GM19240 (cell line): ENCODE results near the gene CLEC2D.
A peak's percentile ranks its signal among the peaks of the same experiment; 100 is the strongest.
"Not testable (repeated sequence)": the region's sequence is repeated elsewhere in the genome, so short reads cannot be mapped to it uniquely, and the experiment has no call there.

ENCODE experiments used
- DNase-seq: peaks from one replicate; pipeline ENCODE4 v3.0.0; 2011; ENCODE audit warnings: low spot score; ENCODE audit not compliant: insufficient read length

CLEC2D gene

DNA sequence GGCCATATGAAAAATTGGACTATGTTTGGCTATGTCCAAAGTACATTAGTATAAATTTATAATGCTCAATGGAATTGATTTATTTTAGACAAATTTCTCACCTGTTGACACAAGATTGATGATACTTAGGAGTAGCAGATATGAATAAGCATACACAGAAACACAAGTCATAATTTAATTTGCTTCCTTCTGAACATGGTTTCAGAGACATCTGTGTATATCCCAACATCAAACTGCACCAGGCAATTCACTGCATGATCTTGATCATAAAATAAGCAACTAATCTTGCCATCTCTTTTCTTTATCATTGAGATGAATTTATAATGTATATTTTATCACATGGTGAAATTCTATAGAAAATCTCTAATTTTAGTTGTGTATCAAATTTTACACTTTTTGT is 59.6 kb downstream of the CLEC2D start:
- no peak for DNase-seq

DNA sequence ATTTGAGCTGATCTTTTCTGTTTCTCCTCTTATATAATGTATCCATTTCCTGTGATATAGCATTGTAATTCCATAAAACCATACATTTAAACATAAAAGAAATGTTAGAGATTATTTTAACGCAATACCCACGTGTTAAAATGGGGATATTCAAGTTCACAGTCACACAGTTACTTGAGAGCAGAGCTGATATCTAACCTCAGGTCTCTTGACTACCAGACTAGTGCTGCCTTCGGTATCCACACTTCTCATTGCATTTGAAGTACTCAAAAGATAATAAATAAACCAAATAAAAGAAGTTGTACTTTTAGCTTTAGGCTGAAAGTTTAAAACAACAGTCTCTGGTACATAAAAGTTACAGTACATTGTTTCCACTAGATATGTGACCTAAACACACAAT is 60.5 kb downstream of the CLEC2D start:
- DNase-seq: no peak

DNA sequence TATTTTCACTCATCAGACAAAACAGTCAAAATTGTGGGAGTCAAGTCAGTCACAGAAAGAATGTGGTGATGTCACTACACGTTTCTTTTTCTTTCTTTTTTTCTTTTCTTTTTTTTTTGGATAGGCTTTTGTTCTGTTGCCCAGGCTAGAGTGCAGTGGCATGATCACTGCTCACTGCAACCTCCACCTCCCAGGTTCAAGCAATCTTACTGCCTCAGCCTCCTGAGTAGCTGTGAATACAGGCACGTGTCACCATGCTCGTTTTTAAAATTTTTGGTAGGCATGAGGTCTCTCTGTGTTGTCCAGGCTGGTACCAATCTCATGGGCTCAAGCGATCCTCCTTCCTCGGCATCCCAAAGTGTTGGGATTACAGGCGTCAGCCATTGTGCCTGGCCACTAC is 61.1 kb downstream of the CLEC2D start:
- no peak for DNase-seq

DNA sequence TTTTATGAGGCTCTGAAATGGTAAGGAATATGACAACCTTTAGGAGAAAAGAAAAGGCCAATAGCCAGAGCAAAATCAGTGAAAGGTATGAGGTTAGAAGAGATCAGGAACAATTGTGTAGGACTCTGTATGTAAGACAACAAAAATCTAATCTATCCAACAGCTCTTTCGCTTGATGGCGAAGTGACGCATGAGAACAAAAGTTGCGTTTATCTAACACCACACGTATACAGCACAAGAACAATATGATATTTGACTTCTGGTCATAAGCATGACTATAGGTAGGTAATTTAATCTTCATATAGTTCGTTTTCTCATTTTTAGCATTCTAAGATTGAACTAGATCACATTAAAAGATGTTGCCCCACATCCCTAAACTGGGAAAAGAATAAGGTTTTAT is 61.9 kb downstream of the CLEC2D start:
- DNase-seq: no peak

DNA sequence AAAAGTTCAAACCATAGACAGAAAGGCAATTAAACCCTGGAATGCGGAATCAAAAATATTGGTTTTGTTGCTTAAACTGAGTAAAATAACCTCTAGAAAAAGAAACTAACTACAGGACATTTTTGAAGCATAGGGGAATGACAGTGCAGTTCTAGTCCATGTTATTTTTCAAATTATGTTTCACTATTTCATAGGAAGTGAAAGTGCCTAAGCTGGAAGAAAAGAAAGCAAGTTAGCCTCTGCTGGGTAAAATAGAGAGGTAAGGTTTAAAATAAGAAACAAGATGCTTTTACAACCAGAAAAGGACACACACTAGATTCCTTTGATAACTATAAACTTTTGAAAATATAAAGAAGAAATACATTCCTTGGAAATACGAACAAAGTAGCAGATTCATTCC is 62.3 kb downstream of the CLEC2D start:
- no peak for DNase-seq

DNA sequence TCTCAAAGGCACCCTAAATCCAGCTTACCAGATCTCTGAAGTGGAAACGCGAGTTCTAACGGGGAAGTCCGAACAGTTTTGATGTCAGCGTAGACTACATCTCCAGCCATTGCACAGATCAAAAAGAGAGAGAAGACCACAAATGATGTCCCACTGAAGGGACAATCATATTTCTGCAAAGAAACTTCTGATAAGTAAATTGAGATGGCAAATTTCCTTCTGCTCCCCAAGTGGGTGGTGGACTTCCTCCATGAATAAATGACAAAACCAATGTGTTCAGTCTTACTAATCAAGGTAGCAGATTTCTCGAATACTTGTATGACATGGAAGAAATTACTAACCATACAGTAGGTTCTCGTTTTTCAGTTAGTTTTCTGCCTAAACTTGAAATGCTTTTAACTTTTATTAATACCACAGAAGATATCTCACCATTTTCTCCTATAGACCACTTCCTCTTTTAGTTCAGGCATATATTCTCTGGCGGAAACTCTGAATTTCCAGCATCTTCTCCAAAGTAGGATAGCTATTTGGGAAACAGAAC is 63.5 kb downstream of the CLEC2D start, which contains the start of gene CLECL1:
TSS of gene CLECL1 (minus strand) at position 177 of the 541 bp plus-strand sequence.
- DNase-seq: no peak

DNA sequence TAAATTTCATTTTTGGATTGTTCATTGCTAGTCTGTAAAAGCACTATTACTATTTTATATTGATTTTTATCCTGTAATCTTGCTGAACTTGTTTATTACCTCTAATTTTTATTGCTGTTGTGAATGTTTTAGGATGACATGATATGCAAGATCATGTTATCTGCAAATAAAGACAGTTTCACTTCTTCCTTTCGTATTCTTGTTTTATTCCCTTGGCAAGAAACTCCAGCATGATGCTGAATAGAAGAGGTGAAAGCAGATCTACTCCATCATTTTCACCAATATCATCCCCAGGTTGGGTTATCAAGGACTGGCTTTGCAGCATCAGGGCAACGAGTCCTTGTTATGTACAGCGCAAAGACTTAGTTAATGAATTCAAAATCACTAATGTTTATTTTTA is 66.1 kb downstream of the CLEC2D start:
- DNase-seq: no peak

DNA sequence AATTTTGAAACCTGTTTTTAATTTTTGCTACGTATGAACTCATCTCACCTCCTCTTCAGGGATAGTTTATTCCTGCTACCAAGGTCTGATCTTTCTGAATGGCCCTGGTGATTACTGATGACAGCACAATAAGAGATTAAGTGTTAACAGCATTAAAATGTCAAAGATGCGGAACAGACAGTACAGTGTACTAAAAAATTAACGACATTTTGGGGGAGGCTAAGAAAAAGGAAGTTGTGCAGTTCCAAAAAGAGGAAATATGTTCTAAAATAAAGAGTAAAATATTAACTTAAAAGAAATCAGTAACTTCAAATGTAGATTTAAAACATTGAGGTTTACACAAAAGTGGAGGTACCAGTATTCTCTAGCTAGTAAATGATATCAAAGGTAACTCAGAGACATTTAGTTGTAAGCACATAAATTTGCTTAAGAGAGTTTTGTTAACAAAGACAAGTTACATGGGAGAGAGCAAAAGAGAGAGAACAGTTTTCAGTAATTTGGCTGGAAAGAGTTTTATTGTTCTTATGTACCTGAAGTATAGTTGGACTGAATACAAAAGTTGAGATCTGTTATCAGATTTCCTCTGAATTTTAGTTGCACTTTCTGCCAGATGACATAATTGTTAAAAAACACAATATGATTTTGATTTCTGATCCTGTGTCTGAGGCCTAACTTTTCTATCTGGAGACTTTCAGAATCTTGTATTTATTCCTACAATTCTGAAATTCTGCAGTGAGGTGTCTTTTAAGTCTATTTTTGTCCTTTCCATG is 67.6 kb downstream of the CLEC2D start:
- DNase-seq: no peak

DNA sequence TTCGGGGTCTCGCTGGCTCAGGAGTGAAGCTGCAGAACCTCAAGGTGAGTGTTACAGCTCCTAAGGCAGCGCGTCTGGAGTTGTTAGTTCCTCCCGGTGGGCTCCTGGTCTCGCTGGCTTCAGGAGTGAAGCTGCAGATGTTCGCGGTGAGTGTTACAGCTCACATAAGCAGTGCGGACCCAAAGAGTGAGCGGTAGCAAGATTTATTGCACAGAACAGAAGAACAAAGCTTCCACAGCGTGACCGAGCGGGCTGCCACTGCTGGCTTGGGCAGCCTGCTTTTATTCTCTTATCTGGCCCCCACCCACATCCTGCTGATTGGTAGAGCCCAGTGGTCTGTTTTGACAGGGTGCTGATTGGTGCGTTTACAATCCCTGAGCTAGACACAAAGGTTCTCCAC is 69.4 kb downstream of the CLEC2D start:
- DNase-seq: not testable (repeated sequence)

DNA sequence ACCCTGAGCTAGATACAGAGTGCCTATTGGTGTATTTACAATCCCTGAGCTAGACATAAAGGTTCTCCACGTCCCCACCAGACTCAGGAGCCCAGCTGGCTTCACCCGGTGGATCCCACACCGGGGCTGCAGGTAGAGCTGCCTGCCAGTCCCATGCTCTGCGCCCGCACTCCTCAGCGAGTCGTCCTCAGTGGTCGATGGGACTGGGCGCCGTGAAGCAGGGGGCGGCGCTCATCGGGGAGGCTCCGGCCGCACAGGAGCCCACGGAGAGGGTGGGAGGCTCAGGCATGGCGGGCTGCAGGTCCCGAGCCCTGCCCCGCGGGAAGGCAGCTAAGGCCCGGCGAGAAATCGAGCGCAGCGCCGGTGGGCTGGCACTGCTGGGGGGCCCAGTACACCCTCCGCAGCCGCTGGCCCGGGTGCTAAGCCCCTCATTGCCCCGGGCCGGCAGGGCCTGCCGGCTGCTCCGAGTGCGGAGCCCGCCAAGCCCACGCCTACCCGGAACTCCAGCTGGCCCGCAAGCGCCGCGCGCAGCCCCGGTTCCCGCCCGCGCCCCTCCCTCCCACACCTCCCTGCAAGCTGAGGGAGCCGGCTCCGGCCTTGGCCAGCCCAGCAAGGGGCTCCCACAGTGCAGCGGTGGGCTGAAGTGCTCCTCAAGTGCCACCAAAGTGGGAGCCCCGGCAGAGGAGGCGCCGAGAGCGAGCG is 70.0 kb downstream of the CLEC2D start:
- DNase-seq: not testable (repeated sequence)

DNA sequence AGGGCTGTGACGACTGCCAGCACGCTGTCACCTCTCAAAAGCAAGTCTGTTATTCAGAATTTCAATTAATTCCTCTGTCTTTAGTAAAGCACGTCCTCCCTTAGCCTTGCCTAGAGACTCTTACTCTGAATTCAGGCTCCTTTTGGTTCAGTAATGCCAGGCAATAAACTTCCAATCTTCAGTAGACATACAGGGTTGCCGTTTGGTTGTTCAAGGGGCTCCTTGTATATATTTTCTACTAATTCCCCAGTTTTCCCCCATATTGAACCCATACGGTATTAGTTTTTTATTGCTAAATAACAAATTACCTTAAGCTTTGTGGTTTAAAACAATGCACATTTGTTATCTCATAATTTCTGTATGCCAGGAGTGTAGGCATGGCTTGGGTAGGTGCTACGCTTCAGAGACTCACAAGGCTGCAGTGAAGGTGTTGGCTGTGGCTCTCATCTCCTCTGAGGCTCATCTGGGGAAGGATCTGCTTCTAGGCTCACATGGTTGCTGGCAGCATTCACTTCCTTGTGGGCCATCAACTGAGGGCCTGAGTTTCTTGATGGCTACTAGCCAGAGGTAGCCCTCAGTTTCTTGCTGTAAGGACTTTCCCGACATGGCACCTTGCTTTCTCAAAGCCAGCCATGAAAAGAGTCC is 70.7 kb downstream of the CLEC2D start:
- DNase-seq: no peak

DNA sequence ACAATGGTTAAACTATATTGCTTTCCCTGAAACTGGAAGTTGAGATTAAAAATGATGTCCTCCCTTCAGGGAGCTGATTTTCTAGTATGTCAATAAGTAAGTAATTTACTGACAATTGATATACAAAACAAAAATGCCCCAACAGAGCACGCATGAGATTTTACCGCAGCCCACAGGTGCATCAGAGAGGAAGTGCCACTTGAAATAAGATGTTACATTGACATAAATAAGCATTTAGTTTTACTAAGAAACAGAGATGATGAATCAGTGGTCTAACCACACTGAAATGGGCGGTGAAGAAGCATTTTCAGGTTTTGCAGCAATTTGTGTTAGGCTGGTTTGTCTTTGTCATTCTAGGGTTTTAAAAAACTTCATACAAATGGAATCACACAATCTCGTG is 72.2 kb downstream of the CLEC2D start:
- DNase-seq: peak; percentile 35

DNA sequence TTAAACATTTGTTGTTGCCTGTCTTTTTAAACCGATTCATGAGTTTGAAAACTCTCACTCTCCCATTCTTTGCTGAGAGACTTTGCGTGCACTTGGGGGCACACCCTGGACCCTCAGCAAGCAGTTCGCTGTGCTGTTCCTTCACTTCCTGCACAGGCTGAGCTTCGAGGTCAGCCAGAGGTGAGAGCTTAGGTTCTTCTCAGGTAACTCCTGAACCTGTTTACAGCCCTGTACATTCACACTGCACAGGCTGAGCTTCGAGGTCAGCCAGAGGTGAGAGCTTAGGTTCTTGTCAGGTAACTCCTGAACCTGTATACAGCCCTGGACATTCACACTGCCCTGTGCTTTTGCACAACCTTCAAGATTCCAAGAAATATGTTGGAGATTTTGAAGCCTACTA is 73.1 kb downstream of the CLEC2D start:
- no peak for DNase-seq

DNA sequence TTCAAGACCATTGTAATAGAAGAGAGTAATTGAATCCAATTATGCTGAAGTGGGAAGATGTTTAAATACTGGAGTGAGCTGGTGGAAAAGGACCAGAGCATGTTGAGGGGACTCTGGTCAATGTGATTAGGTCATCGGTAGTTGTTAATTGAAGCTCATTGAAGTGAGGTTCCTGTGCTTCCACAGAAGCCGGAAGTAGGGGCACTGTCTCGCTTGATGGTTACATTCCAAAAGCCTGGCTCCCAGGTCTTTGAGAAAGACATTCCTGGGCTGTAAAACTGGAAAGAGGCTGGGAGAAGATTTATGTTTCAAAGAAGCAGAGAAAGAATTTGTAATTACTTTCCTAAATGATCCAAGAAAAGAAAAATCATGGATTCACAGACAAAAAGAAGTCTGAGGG is 75.7 kb downstream of the CLEC2D start:
- DNase-seq: no peak
